Measurements from ENCODE around the gene TRANK1. TPM values are rescaled to one million over a fixed set of nuclear protein-coding genes. Genes with fewer than 3 reads are reported as not detected.

The TRANK1 gene
- total RNA-seq, 1 donor from 2014 or later = 21.6 TPM

DNA sequence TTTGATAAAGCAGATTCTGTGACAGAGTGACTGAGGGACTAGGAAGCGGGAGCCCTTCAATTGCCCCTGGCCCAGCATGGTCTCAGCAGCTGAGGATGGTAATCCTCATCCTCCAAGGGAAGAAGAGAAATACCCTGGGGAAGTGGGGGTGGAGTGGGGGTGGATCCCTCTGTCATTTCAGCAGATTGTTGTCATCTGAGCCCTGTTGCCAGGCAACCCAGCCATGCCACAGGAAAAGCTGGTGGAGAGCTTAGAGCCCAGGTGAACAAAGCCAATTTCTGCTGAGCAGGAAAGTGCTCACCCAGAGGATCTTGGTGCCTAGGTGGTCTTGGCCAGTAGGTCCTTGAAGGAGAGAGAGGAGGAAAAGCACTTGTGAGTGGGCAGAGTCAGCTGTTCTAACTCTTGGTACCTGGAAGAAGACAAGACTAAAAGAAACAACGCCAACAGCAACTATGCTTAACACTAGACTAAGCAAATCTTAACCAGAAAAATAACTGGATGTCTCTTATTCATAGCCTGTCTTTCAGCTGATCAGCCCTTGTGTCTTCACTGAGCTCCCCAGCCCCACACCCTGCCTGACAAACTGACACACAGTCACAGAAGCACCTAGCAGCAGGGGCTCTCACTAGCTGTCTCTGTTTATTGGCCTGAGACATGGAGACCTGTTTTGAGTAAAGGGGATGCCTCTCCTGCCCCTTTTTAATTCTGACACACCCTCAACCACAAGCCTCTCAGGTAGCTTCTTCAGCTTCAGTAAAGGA is 140.4 kb downstream of the TRANK1 start:
- Mint-ChIP-seq H3K9me3 (ENCODE audit: low read depth) (peaks cover 22% of the 10 kb centered on the region), H3K27ac (ENCODE audit: unreplicated experiment) (no peak overlapping the region), H3K4me3 (ENCODE audit: unreplicated experiment) (no peak overlapping the region), H3K36me3 (ENCODE audit: low read depth) (peaks cover 5% of the 10 kb centered on the region), H3K27me3 (ENCODE audit: low read depth) (peaks cover 25% of the 10 kb centered on the region), H3K4me1 (ENCODE audit: low read depth) (no peaks in the 10 kb centered on the region)
- no peak for DNase-seq (ENCODE audit: low spot score)
- TF ChIP-seq, protein P1, sequence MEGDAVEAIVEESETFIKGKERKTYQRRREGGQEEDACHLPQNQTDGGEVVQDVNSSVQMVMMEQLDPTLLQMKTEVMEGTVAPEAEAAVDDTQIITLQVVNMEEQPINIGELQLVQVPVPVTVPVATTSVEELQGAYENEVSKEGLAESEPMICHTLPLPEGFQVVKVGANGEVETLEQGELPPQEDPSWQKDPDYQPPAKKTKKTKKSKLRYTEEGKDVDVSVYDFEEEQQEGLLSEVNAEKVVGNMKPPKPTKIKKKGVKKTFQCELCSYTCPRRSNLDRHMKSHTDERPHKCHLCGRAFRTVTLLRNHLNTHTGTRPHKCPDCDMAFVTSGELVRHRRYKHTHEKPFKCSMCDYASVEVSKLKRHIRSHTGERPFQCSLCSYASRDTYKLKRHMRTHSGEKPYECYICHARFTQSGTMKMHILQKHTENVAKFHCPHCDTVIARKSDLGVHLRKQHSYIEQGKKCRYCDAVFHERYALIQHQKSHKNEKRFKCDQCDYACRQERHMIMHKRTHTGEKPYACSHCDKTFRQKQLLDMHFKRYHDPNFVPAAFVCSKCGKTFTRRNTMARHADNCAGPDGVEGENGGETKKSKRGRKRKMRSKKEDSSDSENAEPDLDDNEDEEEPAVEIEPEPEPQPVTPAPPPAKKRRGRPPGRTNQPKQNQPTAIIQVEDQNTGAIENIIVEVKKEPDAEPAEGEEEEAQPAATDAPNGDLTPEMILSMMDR (IDR thresholded peaks at IDR 0.05) = no peak

DNA sequence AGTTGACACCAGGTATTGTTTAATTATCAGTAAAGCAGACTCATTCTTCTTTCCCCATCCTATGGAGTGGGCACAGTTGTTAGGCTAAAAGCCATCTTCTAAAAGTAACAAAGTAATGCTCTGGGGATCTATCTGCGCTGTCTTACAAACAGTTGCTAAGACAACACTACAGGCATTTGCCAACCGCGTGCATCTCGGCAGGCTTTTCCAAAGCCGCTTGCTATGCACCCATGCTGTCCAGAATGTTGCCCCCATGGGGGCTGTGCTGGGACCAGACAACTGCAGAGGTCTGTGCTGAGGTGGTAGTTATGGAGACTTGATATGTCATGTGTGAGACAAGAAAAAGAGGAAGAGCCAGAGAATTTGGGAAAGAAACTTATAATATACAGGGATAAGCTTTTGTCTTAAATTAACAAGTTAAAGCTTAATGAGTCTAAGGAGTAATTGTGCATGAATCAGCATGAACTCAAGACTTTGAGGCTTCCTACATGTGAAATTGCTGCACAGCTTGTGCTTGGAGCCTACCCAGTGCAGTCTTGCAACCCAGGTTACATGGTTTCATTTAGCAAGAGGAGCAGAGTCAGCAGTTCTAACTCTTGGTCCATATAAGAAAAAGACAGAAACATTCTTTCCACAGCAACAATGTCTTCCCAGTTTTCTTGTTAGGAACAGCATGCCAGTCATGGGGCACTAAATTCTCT is 141.6 kb downstream of the TRANK1 start:
- H3K36me3 Mint-ChIP-seq (ENCODE audit: low read depth) = peaks cover 5% of the 10 kb centered on the region
- peaks cover 22% of the 10 kb centered on the region for H3K9me3 Mint-ChIP-seq (ENCODE audit: low read depth)
- no peak for DNase-seq (ENCODE audit: low spot score)
- H3K4me1 Mint-ChIP-seq (ENCODE audit: low read depth) = no peaks in the 10 kb centered on the region
- H3K27me3 Mint-ChIP-seq (ENCODE audit: low read depth) = peaks cover 25% of the 10 kb centered on the region
- H3K27ac Mint-ChIP-seq (ENCODE audit: unreplicated experiment) = no peak overlapping the region
- TF ChIP-seq, protein P1 (IDR thresholded peaks at IDR 0.05) = no peak
- H3K4me3 Mint-ChIP-seq (ENCODE audit: unreplicated experiment) = no peak overlapping the region

DNA sequence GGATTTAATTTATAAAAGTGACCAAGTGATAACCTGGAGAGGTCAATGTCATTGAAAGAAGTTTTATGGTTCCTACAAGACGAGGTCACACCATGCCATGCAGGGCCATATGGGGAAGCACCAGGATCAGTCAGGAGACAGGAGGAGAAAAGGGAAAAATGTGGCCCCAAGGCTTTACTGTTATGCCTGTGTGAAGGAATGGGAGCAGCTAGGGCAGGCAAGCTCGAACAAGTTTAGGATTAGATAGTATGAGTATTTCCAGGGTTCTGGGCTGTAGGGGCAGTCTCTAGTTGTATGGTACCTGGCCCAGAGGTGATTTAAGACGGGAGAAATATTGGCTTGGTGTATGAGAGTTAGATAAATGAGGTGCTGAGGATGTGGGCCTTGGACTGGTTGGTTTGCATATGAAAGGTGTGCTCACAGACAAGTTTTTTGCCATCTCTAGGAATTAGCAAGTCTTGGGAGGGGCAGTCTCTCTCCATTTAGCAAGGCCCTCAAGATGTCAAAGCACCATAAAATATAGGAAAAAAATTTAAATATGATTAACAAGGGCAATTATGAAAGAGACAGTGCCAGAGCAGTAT is 144.2 kb downstream of the TRANK1 start:
- H3K36me3 Mint-ChIP-seq (ENCODE audit: low read depth) = peaks cover 2% of the 10 kb centered on the region
- TF ChIP-seq, protein P1 (IDR thresholded peaks at IDR 0.05) = no peak
- no peak overlapping the region for H3K4me3 Mint-ChIP-seq (ENCODE audit: unreplicated experiment)
- H3K27me3 Mint-ChIP-seq (ENCODE audit: low read depth) = peaks cover 28% of the 10 kb centered on the region
- peaks cover 6% of the 10 kb centered on the region for H3K4me1 Mint-ChIP-seq (ENCODE audit: low read depth)
- peaks cover 9% of the 10 kb centered on the region for H3K9me3 Mint-ChIP-seq (ENCODE audit: low read depth)
- DNase-seq (ENCODE audit: low spot score) = no peak
- H3K27ac Mint-ChIP-seq (ENCODE audit: unreplicated experiment) = no peak overlapping the region

DNA sequence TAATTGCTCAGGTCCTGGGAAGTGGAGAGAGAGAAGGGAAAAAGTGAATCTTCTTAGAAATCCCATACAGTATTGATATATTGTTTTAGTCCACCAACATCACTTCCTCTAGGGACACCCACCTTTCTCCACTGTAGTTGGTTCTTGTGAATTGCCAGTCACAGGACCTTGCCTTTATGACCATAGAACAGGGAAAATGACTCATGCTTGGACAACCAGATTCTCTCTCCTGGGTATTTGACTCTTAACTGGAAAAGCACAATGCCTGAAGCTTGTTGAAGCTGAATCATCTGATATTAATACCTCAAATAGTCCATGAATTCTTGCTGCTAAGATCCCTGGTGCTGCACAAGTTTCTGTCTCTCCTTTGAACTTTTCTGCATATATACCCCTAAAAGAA is 148.0 kb downstream of the TRANK1 start:
- H3K9me3 Mint-ChIP-seq (ENCODE audit: low read depth) = peaks cover 5% of the 10 kb centered on the region
- peaks cover 29% of the 10 kb centered on the region for H3K27me3 Mint-ChIP-seq (ENCODE audit: low read depth)
- peaks cover 2% of the 10 kb centered on the region for H3K36me3 Mint-ChIP-seq (ENCODE audit: low read depth)
- peaks cover 6% of the 10 kb centered on the region for H3K4me1 Mint-ChIP-seq (ENCODE audit: low read depth)
- TF ChIP-seq, protein P1 (IDR thresholded peaks at IDR 0.05) = no peak
- H3K27ac Mint-ChIP-seq (ENCODE audit: unreplicated experiment) = no peak overlapping the region
- H3K4me3 Mint-ChIP-seq (ENCODE audit: unreplicated experiment) = no peak overlapping the region
- no peak for DNase-seq (ENCODE audit: low spot score)

DNA sequence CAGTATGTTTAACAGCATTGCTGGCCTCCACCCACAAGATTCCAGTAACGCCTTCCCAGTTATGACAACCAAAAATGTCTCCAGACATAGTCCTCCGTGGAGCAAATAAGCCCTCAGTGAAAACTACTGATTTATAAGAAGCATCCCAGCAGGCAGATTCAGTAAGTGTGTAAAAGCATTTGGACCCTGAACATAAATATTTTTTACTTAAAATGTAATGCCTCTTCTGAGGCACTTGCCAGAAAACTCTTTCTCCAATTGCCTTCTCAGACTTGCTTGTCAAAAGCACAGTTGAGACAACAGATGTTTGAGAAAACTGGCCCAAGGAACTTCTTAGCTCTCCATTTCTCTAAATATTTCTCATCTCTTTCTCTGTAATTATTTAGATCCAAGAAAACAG is 148.7 kb downstream of the TRANK1 start:
- H3K27me3 Mint-ChIP-seq (ENCODE audit: low read depth) = peaks cover 26% of the 10 kb centered on the region
- H3K27ac Mint-ChIP-seq (ENCODE audit: unreplicated experiment) = no peak overlapping the region
- peaks cover 6% of the 10 kb centered on the region for H3K4me1 Mint-ChIP-seq (ENCODE audit: low read depth)
- no peak for DNase-seq (ENCODE audit: low spot score)
- peaks cover 5% of the 10 kb centered on the region for H3K9me3 Mint-ChIP-seq (ENCODE audit: low read depth)
- TF ChIP-seq, protein P1 (IDR thresholded peaks at IDR 0.05) = no peak
- H3K4me3 Mint-ChIP-seq (ENCODE audit: unreplicated experiment) = no peak overlapping the region
- peaks cover 2% of the 10 kb centered on the region for H3K36me3 Mint-ChIP-seq (ENCODE audit: low read depth)
